Ascending aorta (tissue), 2 donors: ENCODE measurements around the gene SORBS2. TPM values are rescaled to one million over a fixed set of nuclear protein-coding genes. Genes with fewer than 3 reads are reported as not detected.

ENCODE experiments used
- DNase-seq, 2 donors: peaks; one replicate each; pipeline ENCODE4 v3.0.0-alpha.2; 2019; ENCODE audit warnings: low spot score in 2 of 2
- H3K27ac ChIP-seq, 2 donors: fragments of 200-600 bp; sonication (generic); one replicate each; pipeline ENCODE4 v1.5.1; 2016 to 2017; ENCODE audit warnings: mild to moderate bottlenecking in 1 of 2
- H3K27me3 ChIP-seq: fragments of 200-600 bp; sonication (generic); one replicate; pipeline ENCODE4 v1.5.1; 2017
- H3K36me3 ChIP-seq, 2 donors: fragments of 200-600 bp; sonication (generic); one replicate each; pipeline ENCODE4 v1.5.1; 2016
- H3K4me1 ChIP-seq, 2 donors: fragments of 200-600 bp; sonication (generic); one replicate each; pipeline ENCODE4 v1.5.1; 2016 to 2017; ENCODE audit warnings: mild to moderate bottlenecking in 1 of 2
- H3K4me3 ChIP-seq, 2 donors: fragments of 200-600 bp; sonication (generic); one replicate each; pipeline ENCODE4 v1.5.1; 2016 to 2017; ENCODE audit warnings: mild to moderate bottlenecking in 1 of 2
- H3K9me3 ChIP-seq, 2 donors: fragments of 200-600 bp; sonication (generic); one replicate each; pipeline ENCODE4 v1.5.1; 2016
- intact Hi-C: fragments of 100-400 bp; cut with DNase I; formaldehyde crosslinking; loops from one replicate; pipeline ENCODE4 v1.15.1; 2023
- total RNA-seq: library from RNA; depleted of rRNA; stranded (reverse); fragments of >200 nt; gene quantifications from one replicate; pipeline ENCODE4 v1.1.0, GENCODE V29; 2016
- TF ChIP-seq, protein P1 (sequence below), 3 experiments: fragments of 200-600 bp in 2 of 3; fragments of 450-650 bp in 1 of 3; sonication (generic) in 2 of 3; IDR thresholded peaks; one replicate each; pipeline ENCODE4 v1.5.1; 2016 to 2019; ENCODE audit warnings: antibody characterized with exemption in 3 of 3, mild to moderate bottlenecking in 1 of 3, moderate library complexity in 1 of 3

SORBS2 gene
- total RNA-seq, 1 donor from 2014 or later = 246 TPM

DNA sequence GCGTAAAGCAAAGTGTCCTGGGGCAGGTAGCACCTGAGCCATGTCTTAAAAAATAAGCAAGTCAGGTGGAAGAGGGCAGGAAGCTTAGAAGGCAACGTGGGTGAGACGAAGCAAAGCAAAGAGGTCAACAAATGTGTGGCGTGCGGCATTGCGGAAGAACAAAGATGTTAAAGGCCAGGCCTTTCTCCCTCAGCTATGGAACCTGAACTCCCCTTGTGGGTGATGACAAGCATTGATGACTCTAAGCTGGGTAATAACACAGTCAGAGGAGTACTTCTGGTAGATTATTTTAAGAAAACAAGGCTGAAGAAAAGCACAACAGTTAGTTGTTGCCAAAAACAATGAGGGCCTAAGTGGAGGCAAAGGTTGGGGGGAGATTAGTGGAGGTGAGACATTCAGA is 29.0 kb upstream of the SORBS2 start:
- H3K9me3 ChIP-seq = no peaks in the 10 kb centered on the region
- intact Hi-C loops = no loop called here
- no peak overlapping the region for H3K4me3 ChIP-seq
- TF ChIP-seq, protein P1, sequence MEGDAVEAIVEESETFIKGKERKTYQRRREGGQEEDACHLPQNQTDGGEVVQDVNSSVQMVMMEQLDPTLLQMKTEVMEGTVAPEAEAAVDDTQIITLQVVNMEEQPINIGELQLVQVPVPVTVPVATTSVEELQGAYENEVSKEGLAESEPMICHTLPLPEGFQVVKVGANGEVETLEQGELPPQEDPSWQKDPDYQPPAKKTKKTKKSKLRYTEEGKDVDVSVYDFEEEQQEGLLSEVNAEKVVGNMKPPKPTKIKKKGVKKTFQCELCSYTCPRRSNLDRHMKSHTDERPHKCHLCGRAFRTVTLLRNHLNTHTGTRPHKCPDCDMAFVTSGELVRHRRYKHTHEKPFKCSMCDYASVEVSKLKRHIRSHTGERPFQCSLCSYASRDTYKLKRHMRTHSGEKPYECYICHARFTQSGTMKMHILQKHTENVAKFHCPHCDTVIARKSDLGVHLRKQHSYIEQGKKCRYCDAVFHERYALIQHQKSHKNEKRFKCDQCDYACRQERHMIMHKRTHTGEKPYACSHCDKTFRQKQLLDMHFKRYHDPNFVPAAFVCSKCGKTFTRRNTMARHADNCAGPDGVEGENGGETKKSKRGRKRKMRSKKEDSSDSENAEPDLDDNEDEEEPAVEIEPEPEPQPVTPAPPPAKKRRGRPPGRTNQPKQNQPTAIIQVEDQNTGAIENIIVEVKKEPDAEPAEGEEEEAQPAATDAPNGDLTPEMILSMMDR (IDR thresholded peaks at IDR 0.05) = no peak
- no peak overlapping the region for H3K27ac ChIP-seq
- no peaks in the 10 kb centered on the region for H3K27me3 ChIP-seq
- peaks cover 6 to 39% of the 10 kb centered on the region in 2 donors for H3K4me1 ChIP-seq
- no peaks in the 10 kb centered on the region for H3K36me3 ChIP-seq
- no peak for DNase-seq

DNA sequence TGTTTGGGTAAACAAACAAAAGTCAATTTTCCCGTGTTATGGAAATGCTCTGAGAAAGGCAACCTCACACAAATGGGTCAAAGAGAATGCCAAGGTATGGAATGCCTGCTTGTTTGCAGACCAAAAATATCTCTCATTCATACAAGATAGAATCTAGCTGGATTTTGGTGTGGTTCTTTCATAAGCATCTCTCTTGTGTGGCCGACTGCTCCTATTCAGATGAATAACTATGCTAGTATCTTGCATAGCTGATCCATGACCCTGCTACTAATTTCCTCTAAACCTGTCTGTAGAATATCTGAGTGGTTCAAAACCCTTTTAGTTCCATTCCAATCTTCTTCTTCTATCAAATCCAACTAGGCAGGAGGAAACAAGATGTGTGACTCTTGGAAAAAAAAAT is 28.2 kb upstream of the SORBS2 start:
- Histone ChIP-seq H3K27ac (peak overlapping the region; percentile 59 to 76), H3K36me3 (no peaks in the 10 kb centered on the region), H3K4me1 (peaks cover 6 to 39% of the 10 kb centered on the region in 2 donors), H3K27me3 (no peaks in the 10 kb centered on the region), H3K9me3 (no peaks in the 10 kb centered on the region), H3K4me3 (no peak overlapping the region)
- DNase-seq = no peak
- TF ChIP-seq, protein P1 (IDR thresholded peaks at IDR 0.05) = no peak
- intact Hi-C loops = no loop called here

DNA sequence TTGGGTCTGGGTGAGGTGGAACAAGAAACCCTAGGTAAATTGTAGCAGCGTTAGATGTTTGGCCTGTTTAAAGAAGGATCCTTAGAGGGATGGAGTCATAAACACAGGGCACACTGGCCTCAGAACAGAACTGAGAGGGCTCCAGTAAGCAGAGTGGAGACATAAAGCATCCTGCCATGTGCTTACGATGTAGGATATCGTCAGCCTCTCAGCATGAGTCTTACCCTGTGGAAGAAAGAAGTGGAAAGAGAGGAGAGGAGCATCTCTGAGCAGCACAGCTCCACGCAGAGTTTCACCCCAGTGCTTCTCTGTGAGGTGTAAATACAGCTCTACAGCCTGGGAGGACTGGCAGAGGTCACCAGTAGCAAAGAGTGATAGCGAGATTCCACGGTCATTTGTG is 27.8 kb upstream of the SORBS2 start:
- intact Hi-C loops = loop anchor here (2.0 kb wide), 1 partner anchor 67 kb away; no protein-coding TSS in a partner anchor

DNA sequence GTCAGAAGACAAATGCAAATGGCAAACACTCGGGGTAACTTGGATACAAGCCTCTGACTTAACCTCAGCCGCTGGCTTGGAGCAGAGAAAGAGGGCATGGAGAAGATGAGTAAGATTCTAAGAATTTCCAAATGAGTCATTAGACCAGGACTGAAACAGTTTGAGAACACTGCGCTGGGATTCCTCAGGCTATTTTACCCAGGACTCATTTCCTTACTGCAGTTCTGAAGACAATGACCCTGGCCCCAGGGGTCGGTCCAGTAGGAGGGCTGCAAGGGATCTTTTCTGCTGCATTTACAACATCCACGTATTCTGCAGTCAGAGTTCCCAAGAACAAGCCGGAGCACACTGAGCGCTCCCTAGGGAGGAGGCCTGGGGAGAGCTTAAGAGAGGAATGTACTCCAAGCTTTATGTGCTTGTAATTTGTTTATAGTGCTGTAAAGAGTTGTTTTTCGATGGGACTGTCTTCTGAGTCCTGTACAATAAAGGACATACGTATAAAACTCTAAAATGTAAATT is 27.3 kb upstream of the SORBS2 start:
- intact Hi-C loops = loop anchor here (2.0 kb wide), 1 partner anchor 66 kb away; no protein-coding TSS in a partner anchor
- Histone ChIP-seq H3K4me3 (peak overlapping the region in 1 of 2 donors; percentile 16), H3K9me3 (no peaks in the 10 kb centered on the region), H3K27me3 (no peaks in the 10 kb centered on the region), H3K4me1 (peaks cover 6 to 39% of the 10 kb centered on the region in 2 donors), H3K27ac (peak overlapping the region; percentile 59 to 76), H3K36me3 (no peaks in the 10 kb centered on the region)
- DNase-seq = peak in 1 of 2 donors; percentile 82
- TF ChIP-seq, protein P1 (IDR thresholded peaks at IDR 0.05) = no peak

More for the DNA sequence above, 27.8 kb upstream of the SORBS2 start:
- H3K36me3 ChIP-seq = no peaks in the 10 kb centered on the region
- peak overlapping the region; percentile 59 to 76 for H3K27ac ChIP-seq
- H3K4me1 ChIP-seq = peaks cover 6 to 39% of the 10 kb centered on the region in 2 donors
- no peak overlapping the region for H3K4me3 ChIP-seq
- no peaks in the 10 kb centered on the region for H3K27me3 ChIP-seq
- H3K9me3 ChIP-seq = no peaks in the 10 kb centered on the region
- TF ChIP-seq, protein P1 (IDR thresholded peaks at IDR 0.05) = no peak
- DNase-seq = no peak

DNA sequence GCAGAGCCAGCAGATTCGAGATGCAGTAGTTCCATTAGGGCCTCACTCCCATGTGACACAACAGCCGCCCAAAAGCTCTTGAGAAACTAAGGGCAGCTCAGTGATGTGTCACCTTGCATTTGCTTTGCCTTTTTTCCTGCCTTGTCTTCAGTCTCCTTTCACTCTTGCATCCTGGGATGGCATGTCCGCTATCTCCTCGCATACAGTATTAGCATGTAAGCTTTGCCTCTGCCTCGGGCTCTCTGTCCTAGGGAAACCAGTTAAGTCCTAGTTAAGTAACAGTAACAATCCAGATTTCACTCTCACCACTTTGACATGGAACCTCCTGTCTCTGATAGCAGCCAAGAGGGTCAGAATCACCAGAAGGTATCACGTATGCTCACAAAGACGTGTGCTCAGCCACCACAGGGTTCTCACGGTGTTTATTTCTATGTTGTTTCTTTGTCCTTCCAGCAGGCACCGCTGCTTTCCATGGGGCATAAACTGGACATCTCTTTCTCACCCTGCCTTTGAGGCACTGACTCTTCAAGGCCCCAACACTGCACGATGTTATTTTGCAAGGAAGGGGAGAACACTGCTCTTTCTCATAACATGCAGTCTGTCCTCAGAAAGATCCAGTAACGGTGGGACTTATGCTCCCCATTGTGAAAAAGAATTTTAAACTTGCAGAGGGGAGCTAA is 26.7 kb upstream of the SORBS2 start:
- no peak for DNase-seq
- intact Hi-C loops = loop anchor here (2.0 kb wide), 1 partner anchor 66 kb away; no protein-coding TSS in a partner anchor
- TF ChIP-seq, protein P1 (IDR thresholded peaks at IDR 0.05) = no peak
- H3K27ac ChIP-seq = peak overlapping the region; percentile 59 to 76
- H3K36me3 ChIP-seq = no peaks in the 10 kb centered on the region
- peaks cover 6 to 39% of the 10 kb centered on the region in 2 donors for H3K4me1 ChIP-seq
- H3K27me3 ChIP-seq = no peaks in the 10 kb centered on the region
- no peaks in the 10 kb centered on the region for H3K9me3 ChIP-seq
- H3K4me3 ChIP-seq = no peak overlapping the region
